Measurements from ENCODE around the gene CSF2RB. TPM values are rescaled to one million over a fixed set of nuclear protein-coding genes. Genes with fewer than 3 reads are reported as not detected.

Gene CSF2RB
- total RNA-seq, 2 experiments from 2014 or later: 0.14 TPM; not detected in 1

GRCh38 chr22:36953239-36954080, 40.0 kb downstream of the CSF2RB start:
- Mint-ChIP-seq H3K27me3 (ENCODE audit: low read depth) (peaks cover 8% of the 10 kb centered on the region), H3K9me3 (peaks cover 6% of the 10 kb centered on the region), H3K4me1 (ENCODE audit: low read depth) (no peaks in the 10 kb centered on the region), H3K27ac (no peak overlapping the region), H3K4me3 (no peak overlapping the region), H3K36me3 (ENCODE audit: low read depth) (no peaks in the 10 kb centered on the region)
- DNase-seq: no peak
- CTCF ChIA-PET: interaction anchor here (1.0 kb wide), 1 partner anchor 25 kb away, joined by 3 read pairs; no protein-coding TSS in a partner anchor
- intact Hi-C loops (cut with micrococcal nuclease): no loop called here

- no peak overlapping the region for H3K4me3 Mint-ChIP-seq
- no peak for DNase-seq
- H3K27ac Mint-ChIP-seq: no peak overlapping the region
- CTCF ChIA-PET: interaction anchor here (1.0 kb wide), 1 partner anchor 24 kb away, joined by 3 read pairs; no protein-coding TSS in a partner anchor
- H3K9me3 Mint-ChIP-seq: peaks cover 6% of the 10 kb centered on the region
- intact Hi-C loops (cut with micrococcal nuclease): no loop called here
- H3K27me3 Mint-ChIP-seq (ENCODE audit: low read depth): peaks cover 8% of the 10 kb centered on the region
- H3K4me1 Mint-ChIP-seq (ENCODE audit: low read depth): no peaks in the 10 kb centered on the region
- H3K36me3 Mint-ChIP-seq (ENCODE audit: low read depth): no peaks in the 10 kb centered on the region
These were observed 41.0 kb downstream of the CSF2RB start for GRCh38 chr22:36954251-36955014.

GRCh38 chr22:36955691-36956090, 42.3 kb downstream of the CSF2RB start:
- CTCF ChIA-PET: no interaction called here
- intact Hi-C loops (cut with micrococcal nuclease): no loop called here
- H3K27me3 Mint-ChIP-seq (ENCODE audit: low read depth): peaks cover 8% of the 10 kb centered on the region

GRCh38 chr22:36958366-36958765, 44.9 kb downstream of the CSF2RB start:
- Mint-ChIP-seq H3K27me3 (ENCODE audit: low read depth) (peaks cover 11% of the 10 kb centered on the region), H3K4me3 (no peak overlapping the region), H3K27ac (no peak overlapping the region), H3K9me3 (peaks cover 6% of the 10 kb centered on the region), H3K4me1 (ENCODE audit: low read depth) (no peaks in the 10 kb centered on the region), H3K36me3 (ENCODE audit: low read depth) (no peaks in the 10 kb centered on the region)
- no peak for DNase-seq
- CTCF ChIA-PET: interaction anchor here (0.6 to 0.7 kb wide), 4 partner anchors 9 to 201 kb away, joined by 3 to 8 read pairs (median 4); no protein-coding TSS in a partner anchor
- intact Hi-C loops (cut with micrococcal nuclease): no loop called here

More at GRCh38 chr22:36955691-36956090, 42.3 kb downstream of the CSF2RB start:
- no peak for DNase-seq
- Mint-ChIP-seq H3K27ac (no peak overlapping the region), H3K4me3 (no peak overlapping the region), H3K36me3 (ENCODE audit: low read depth) (no peaks in the 10 kb centered on the region), H3K4me1 (ENCODE audit: low read depth) (no peaks in the 10 kb centered on the region), H3K9me3 (peaks cover 6% of the 10 kb centered on the region)

GRCh38 chr22:36961626-36962025, 48.2 kb downstream of the CSF2RB start:
- CTCF ChIA-PET: no interaction called here
- H3K27ac Mint-ChIP-seq: no peak overlapping the region
- intact Hi-C loops (cut with micrococcal nuclease): no loop called here
- no peaks in the 10 kb centered on the region for H3K4me1 Mint-ChIP-seq (ENCODE audit: low read depth)
- peaks cover 4% of the 10 kb centered on the region for H3K9me3 Mint-ChIP-seq
- no peak overlapping the region for H3K4me3 Mint-ChIP-seq
- H3K27me3 Mint-ChIP-seq (ENCODE audit: low read depth): peaks cover 11% of the 10 kb centered on the region
- H3K36me3 Mint-ChIP-seq (ENCODE audit: low read depth): no peaks in the 10 kb centered on the region
- DNase-seq: no peak

- H3K36me3 Mint-ChIP-seq (ENCODE audit: low read depth): no peaks in the 10 kb centered on the region
- no peaks in the 10 kb centered on the region for H3K4me1 Mint-ChIP-seq (ENCODE audit: low read depth)
- H3K4me3 Mint-ChIP-seq: no peak overlapping the region
- DNase-seq: no peak
- intact Hi-C loops (cut with micrococcal nuclease): no loop called here
- peaks cover 11% of the 10 kb centered on the region for H3K27me3 Mint-ChIP-seq (ENCODE audit: low read depth)
- no peak overlapping the region for H3K27ac Mint-ChIP-seq
- no peaks in the 10 kb centered on the region for H3K9me3 Mint-ChIP-seq
- CTCF ChIA-PET: interaction anchor here (2.3 kb wide), 1 partner anchor 14 kb away, joined by 7 read pairs; no protein-coding TSS in a partner anchor
These were observed 49.9 kb downstream of the CSF2RB start for GRCh38 chr22:36963302-36963701.

- CTCF ChIA-PET: interaction anchor here (0.6 to 2.3 kb wide), 5 partner anchors 14 to 111 kb away, joined by 3 to 7 read pairs (median 3); no protein-coding TSS in a partner anchor
- DNase-seq: no peak
- H3K4me1 Mint-ChIP-seq (ENCODE audit: low read depth): no peaks in the 10 kb centered on the region
- no peak overlapping the region for H3K4me3 Mint-ChIP-seq
- no peak overlapping the region for H3K27ac Mint-ChIP-seq
- H3K27me3 Mint-ChIP-seq (ENCODE audit: low read depth): peaks cover 11% of the 10 kb centered on the region
- intact Hi-C loops (cut with micrococcal nuclease): no loop called here
- H3K9me3 Mint-ChIP-seq: no peaks in the 10 kb centered on the region
- no peaks in the 10 kb centered on the region for H3K36me3 Mint-ChIP-seq (ENCODE audit: low read depth)
These were observed 50.7 kb downstream of the CSF2RB start for GRCh38 chr22:36964106-36964505.

GRCh38 chr22:36965696-36966095, 52.3 kb downstream of the CSF2RB start:
- no peak overlapping the region for H3K4me3 Mint-ChIP-seq
- DNase-seq: no peak
- no peaks in the 10 kb centered on the region for H3K9me3 Mint-ChIP-seq
- no peak overlapping the region for H3K27ac Mint-ChIP-seq
- peaks cover 11% of the 10 kb centered on the region for H3K27me3 Mint-ChIP-seq (ENCODE audit: low read depth)
- H3K36me3 Mint-ChIP-seq (ENCODE audit: low read depth): no peaks in the 10 kb centered on the region
- intact Hi-C loops (cut with micrococcal nuclease): no loop called here
- CTCF ChIA-PET: no interaction called here
- no peaks in the 10 kb centered on the region for H3K4me1 Mint-ChIP-seq (ENCODE audit: low read depth)

- intact Hi-C loops (cut with micrococcal nuclease): no loop called here
- DNase-seq: no peak
- Mint-ChIP-seq H3K4me3 (no peak overlapping the region), H3K27me3 (ENCODE audit: low read depth) (peaks cover 4% of the 10 kb centered on the region), H3K9me3 (no peaks in the 10 kb centered on the region), H3K4me1 (ENCODE audit: low read depth) (no peaks in the 10 kb centered on the region), H3K36me3 (ENCODE audit: low read depth) (no peaks in the 10 kb centered on the region), H3K27ac (no peak overlapping the region)
- CTCF ChIA-PET: interaction anchor here (0.6 kb wide), 1 partner anchor 9 kb away, joined by 5 read pairs; no protein-coding TSS in a partner anchor
These were observed 53.6 kb downstream of the CSF2RB start for GRCh38 chr22:36966851-36967540.

- Mint-ChIP-seq H3K4me3 (no peak overlapping the region), H3K9me3 (no peaks in the 10 kb centered on the region), H3K27ac (no peak overlapping the region), H3K4me1 (ENCODE audit: low read depth) (no peaks in the 10 kb centered on the region), H3K36me3 (ENCODE audit: low read depth) (no peaks in the 10 kb centered on the region), H3K27me3 (ENCODE audit: low read depth) (no peaks in the 10 kb centered on the region)
- CTCF ChIA-PET: interaction anchor here (0.6 to 3.5 kb wide), 5 partner anchors 9 to 201 kb away, joined by 3 to 11 read pairs (median 3); no protein-coding TSS in a partner anchor
- DNase-seq: no peak
- intact Hi-C loops (cut with micrococcal nuclease): no loop called here
These were observed 55.0 kb downstream of the CSF2RB start for GRCh38 chr22:36968249-36968964.

- H3K27me3 Mint-ChIP-seq (ENCODE audit: low read depth): peaks cover under 1% of the 10 kb centered on the region
- no peak for DNase-seq
- H3K36me3 Mint-ChIP-seq (ENCODE audit: low read depth): no peaks in the 10 kb centered on the region
- no peaks in the 10 kb centered on the region for H3K9me3 Mint-ChIP-seq
- H3K4me3 Mint-ChIP-seq: no peak overlapping the region
- intact Hi-C loops (cut with micrococcal nuclease): no loop called here
- CTCF ChIA-PET: interaction anchor here (1.5 to 3.5 kb wide), 2 partner anchors 10 to 115 kb away, joined by 4 to 11 read pairs; no protein-coding TSS in a partner anchor
- H3K4me1 Mint-ChIP-seq (ENCODE audit: low read depth): no peaks in the 10 kb centered on the region
- no peak overlapping the region for H3K27ac Mint-ChIP-seq
These were observed 58.1 kb downstream of the CSF2RB start for GRCh38 chr22:36971341-36972125.

Measured in activated naive CD4-positive, alpha-beta T cell treated with anti-CD3 and anti-CD28 coated beads for 36 hours (primary cell).